22Rv1 (cell line): ENCODE results near the gene MAGOH.

Source experiments
- ZFX ChIP-seq: fragments of 450-650 bp; IDR thresholded peaks from 2 replicates; pipeline ENCODE4 v1.6.1; 2017; ENCODE audit warnings: antibody characterized with exemption, borderline replicate concordance
- TF ChIP-seq, protein P1 (sequence below): fragments of 450-650 bp; IDR thresholded peaks from 2 replicates; pipeline ENCODE4 v1.5.1; 2017; ENCODE audit warnings: mild to moderate bottlenecking

DNA sequence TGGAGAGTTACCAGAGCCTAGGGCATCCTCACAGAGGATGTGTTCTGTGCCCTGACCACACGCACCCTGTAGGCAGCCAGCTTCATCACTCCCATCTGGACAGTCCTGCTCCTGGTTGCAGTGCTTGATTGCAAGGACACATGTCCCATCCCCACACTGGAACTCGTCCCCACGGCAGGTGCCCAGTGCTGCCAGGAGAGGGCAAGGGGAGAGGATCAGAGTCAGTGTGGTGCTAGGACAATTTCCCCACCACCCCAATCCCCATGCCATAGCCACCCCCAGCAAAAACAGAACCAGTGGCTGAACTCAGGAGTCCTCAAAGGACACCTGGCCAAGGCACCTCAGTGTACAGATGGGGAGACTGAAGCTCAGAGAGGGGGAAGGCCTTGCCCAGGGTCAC is 37.2 kb upstream of the MAGOH start:
- TF ChIP-seq, protein P1, sequence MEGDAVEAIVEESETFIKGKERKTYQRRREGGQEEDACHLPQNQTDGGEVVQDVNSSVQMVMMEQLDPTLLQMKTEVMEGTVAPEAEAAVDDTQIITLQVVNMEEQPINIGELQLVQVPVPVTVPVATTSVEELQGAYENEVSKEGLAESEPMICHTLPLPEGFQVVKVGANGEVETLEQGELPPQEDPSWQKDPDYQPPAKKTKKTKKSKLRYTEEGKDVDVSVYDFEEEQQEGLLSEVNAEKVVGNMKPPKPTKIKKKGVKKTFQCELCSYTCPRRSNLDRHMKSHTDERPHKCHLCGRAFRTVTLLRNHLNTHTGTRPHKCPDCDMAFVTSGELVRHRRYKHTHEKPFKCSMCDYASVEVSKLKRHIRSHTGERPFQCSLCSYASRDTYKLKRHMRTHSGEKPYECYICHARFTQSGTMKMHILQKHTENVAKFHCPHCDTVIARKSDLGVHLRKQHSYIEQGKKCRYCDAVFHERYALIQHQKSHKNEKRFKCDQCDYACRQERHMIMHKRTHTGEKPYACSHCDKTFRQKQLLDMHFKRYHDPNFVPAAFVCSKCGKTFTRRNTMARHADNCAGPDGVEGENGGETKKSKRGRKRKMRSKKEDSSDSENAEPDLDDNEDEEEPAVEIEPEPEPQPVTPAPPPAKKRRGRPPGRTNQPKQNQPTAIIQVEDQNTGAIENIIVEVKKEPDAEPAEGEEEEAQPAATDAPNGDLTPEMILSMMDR = no peak
- TF ChIP-seq ZFX = no peak
